GM18868 (cell line): ENCODE data around the gene TBL1Y.
"Not testable (repeated sequence)": the region's sequence is repeated elsewhere in the genome, so short reads cannot be mapped to it uniquely, and the experiment has no call there.

ENCODE experiments used
- ATAC-seq: cut with Tn5 transposase; IDR thresholded peaks from one replicate; pipeline ENCODE4 v1.9.1; 2021; ENCODE audit warnings: mild to moderate bottlenecking, moderate library complexity; ENCODE audit not compliant: unreplicated experiment

The TBL1Y gene

DNA sequence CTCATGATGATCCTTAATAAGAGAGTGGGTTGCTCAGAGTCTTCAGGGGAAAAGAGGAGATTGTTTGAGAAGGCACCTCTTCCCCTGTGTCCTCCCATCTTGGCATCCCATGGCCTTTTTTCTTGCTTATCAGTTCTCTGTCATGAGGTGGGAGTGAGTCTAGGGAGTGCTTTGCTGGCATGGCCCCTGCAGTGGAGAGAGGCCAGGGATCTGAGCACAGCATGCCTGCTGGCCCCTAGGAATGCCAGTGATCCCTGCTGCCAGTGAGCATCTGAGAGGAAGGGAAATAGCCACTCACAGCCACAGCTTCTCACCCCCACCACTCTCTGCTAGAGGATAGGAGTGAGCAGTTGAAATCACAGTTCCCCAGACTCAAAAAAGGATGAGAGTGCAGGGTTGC, 168.2 kb downstream of the TBL1Y start:
- no peak for ATAC-seq

DNA sequence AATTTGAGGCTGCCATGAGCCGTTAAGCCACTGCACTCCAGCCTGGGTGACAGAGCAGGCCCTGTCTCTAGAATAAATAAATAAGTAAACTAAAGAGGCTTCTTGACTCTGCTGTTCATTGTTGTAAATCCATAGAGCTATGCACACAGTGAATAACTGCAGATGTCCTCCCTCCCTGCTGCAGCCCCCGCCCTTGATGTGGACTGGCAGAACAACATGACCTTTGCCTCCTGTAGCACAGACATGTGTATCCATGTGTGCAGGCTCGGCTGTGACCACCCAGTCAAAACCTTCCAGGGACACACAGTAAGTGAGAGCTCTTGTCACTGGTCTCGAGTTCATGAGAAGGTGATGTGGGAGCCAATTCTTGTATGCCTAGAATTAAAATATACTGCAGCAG, 170.1 kb downstream of the TBL1Y start:
- not testable (repeated sequence) for ATAC-seq

GRCh38 chrY:7085606-7086005, 175.1 kb downstream of the TBL1Y start:
- peak; percentile 96 for ATAC-seq

DNA sequence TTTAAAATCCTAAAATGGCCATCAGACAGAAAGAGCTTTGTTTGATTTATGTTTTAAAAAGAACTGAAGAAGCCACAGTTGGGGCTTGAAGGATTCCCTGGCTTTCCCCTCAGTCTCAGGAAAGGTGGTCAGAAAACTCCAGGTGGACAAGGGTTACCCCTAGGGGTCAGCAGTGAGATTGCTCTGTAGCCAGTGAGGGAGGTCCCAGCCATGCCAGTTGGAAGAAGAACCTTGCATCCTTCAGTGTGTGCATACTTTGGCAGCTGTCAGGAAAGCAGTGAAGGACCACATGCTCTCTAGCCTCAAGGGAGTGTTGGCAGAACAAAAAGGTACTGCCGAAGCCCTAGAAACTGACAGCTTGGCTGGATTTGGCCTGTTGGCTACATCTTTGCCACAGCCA, 182.3 kb downstream of the TBL1Y start:
- no peak for ATAC-seq

GRCh38 chrY:7094365-7094764, 183.9 kb downstream of the TBL1Y start:
- no peak for ATAC-seq

DNA sequence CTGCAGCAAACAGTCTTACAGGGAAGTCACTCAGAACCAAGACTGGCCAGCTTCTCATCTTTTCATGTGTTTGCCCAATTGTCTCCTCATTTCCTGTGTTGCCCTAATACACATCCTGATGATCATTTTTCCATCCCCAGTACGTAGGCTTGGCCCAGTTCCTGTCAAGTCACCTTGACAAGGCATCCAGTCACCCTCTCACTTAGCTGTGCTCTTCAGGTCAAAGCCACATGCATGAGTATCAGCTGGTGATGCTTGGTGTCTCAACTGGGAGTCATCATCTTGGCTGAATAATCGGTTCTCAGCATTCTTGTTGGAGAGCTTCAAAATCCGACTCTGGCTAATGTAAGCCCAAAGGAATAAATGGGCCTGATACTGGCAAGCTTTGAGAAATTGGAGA, 186.5 kb downstream of the TBL1Y start:
- ATAC-seq, result no peak

- no peak for ATAC-seq
Measured at GRCh38 chrY:7099742-7100141, 189.2 kb downstream of the TBL1Y start.

DNA sequence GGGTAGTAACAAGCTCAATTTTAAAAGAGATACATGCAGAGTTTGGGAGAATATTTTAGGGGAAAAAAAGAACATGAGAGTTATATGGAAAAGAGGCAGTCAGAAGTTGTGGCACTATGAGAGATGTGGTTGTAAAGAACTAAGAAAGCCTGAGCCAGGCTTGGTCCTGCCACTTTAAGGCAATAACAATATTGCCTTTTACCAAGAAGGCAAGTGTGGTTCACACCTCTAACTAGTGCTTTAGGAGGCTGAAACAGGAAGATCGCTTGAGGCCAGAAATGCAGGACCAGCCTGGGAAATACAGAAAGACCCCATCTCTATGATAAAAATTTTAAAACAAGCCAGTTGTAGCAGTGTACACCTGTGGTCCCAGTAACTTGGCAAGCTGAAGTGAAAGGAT, 192.2 kb downstream of the TBL1Y start:
- no peak for ATAC-seq

DNA sequence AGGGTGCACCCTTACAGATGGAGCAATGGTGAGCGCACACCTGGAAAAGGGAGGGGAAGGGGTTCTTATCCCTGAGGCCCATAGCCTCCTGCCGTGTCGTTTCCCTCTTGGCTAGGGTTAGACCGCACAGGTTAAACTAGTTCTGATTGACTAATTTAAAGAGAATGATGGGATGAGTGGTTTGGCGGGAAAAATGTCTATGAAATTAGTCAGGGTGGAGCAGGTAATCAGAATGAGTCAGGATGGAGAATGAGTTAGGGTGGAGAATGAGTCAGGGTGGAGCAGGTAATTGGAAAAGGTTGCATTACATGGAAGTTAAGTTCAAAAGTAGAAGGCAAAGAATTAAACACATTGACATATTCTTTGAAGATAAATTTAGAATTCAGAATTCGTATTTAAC, 196.7 kb downstream of the TBL1Y start:
- no peak for ATAC-seq

- ATAC-seq, result no peak
Measured at GRCh38 chrY:7110086-7110485, 199.6 kb downstream of the TBL1Y start.

DNA sequence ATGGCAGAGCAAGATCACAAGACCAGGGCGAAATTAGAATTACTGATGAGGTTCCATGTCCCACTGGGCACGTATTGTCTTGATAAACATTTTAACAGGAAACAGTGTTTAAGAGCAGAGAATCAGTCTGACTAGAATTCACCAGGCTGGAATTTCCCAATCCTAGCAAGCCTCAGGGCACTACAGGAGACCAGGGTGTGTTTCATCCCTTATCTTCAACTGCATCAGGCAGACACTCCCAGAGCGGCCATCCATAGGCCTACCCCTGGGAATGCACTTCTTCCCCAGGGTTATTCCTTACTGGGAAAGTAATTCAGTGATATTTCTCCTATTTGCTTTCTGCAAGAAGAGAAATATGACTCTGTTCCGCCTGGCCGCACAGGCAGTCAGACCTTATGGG, 205.4 kb downstream of the TBL1Y start:
- ATAC-seq, result no peak

GRCh38 chrY:7122202-7122601, 211.7 kb downstream of the TBL1Y start:
- no peak for ATAC-seq

GRCh38 chrY:7125136-7126056, 214.9 kb downstream of the TBL1Y start:
- ATAC-seq, result no peak

GRCh38 chrY:7128211-7128610, 217.7 kb downstream of the TBL1Y start:
- ATAC-seq, result no peak
